IPS DF 6.9 (cell line): ENCODE results near the gene KLK15.
"Not testable (repeated sequence)": the region's sequence is repeated elsewhere in the genome, so short reads cannot be mapped to it uniquely, and the experiment has no call there.

Source experiments
- DNase-seq: peaks from one replicate; pipeline ENCODE4 v3.0.0-alpha.2; 2013; ENCODE audit warnings: low read depth, low spot score
- H3K27ac ChIP-seq: one replicate; pipeline ENCODE4 v1.5.1; 2013; ENCODE audit warnings: low read length, control low read depth
- H3K27me3 ChIP-seq: 2 replicates; pipeline ENCODE4 v1.6.1; 2013; ENCODE audit warnings: mild to moderate bottlenecking, low read length; ENCODE audit not compliant: control insufficient read depth, insufficient read depth
- H3K36me3 ChIP-seq: 2 replicates; pipeline ENCODE4 v1.6.1; 2013; ENCODE audit warnings: low read length; ENCODE audit not compliant: control insufficient read depth, insufficient read depth
- H3K4me1 ChIP-seq: 2 replicates; pipeline ENCODE4 v1.6.1; 2013; ENCODE audit warnings: low read length; ENCODE audit not compliant: control insufficient read depth, insufficient read depth
- H3K4me3 ChIP-seq: 2 replicates; pipeline ENCODE4 v1.5.1; 2013; ENCODE audit warnings: mild to moderate bottlenecking, low read length
- H3K9me3 ChIP-seq: 2 replicates; pipeline ENCODE4 v1.6.1; 2013; ENCODE audit warnings: low read length, inconsistent platforms; ENCODE audit not compliant: control insufficient read depth, insufficient read depth
- WGBS: extraction: QIAGEN DNeasy Blood & Tissue Kit; methylation state at CpG from one replicate; pipeline ENCODE4 v1.1.7; 2013; ENCODE audit warnings: mixed read lengths, missing lambda C conversion rate; ENCODE audit not compliant: insufficient read length, insufficient coverage; 5-methylcytosine and 5-hydroxymethylcytosine counted together

KLK15 gene

DNA sequence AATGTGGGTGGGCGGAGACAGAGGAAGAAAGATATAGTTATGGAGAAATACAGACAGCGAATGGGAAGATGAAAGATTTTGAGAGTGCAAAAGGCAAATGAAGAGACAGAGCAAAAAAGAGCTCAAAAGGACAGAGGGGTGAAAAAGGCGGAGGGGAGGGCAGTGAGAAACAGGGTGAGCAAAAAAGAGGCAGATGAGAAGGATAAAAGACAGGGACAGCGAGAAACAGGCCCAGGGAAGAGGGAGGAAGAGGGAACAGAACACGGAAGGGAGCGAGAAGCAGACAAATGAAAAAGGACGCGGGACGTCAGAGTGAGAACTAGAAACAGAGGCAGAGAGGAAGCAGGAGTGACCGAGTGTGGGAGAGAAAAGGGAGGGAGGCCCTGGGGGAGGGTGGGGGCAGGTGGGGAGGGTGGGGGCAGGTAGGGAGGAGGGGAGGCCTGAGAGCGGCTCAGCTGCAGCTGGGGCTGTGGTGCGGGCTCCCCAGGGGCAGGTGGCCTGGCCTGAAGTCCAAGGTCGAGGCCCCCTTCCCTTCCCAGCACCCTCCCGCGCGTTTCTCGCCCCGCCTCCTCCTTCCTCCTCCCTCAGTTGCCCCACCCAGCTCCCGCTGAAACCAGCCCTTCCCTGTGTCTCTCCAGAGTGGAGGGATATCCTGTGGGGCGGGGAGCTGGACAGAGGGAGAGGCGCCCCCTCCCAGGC is 12.7 kb downstream of the KLK15 start:
- Histone ChIP-seq H3K9me3 (no peaks in the 10 kb centered on the region), H3K4me3 (no peak overlapping the region; the same call in 1 of the 2 replicates), H3K27ac (no peak overlapping the region), H3K4me1 (peaks cover 4% of the 10 kb centered on the region; the same call in 1 of the 2 replicates), H3K27me3 (no peaks in the 10 kb centered on the region), H3K36me3 (no peaks in the 10 kb centered on the region)
- no CpG with 5 or more reads among the region's 21 CpGs for WGBS
- DNase-seq: no peak

GRCh38 chr19:50820086-50820485 is 13.3 kb downstream of the KLK15 start:
- Histone ChIP-seq H3K27me3 (no peaks in the 10 kb centered on the region), H3K9me3 (no peaks in the 10 kb centered on the region), H3K4me3 (no peak overlapping the region), H3K4me1 (peaks cover 4% of the 10 kb centered on the region; the same call in 1 of the 2 replicates), H3K27ac (no peak overlapping the region), H3K36me3 (no peaks in the 10 kb centered on the region)
- DNase-seq: no peak
- no CpG with 5 or more reads among the region's 15 CpGs for WGBS

DNA sequence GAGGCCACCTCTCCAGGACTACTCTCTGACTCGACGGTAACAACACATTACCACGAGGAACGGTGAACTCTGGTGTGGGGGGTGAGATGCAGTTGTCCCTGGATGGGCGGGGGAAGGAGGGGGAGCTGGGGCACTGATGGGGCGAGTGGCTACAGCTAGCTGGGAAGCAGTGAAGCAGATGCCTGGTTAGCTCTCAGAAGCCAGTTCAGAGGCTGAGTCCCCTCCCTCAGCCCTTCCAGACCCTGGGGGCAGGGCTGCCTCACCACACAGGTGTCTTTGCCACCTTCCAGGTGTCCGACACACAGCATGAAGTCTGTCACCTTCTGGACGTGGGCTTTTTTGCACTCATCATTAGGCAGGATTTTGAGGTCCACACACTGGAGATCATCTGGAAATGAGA is 13.7 kb downstream of the KLK15 start:
- WGBS: no CpG with 5 or more reads among the region's 8 CpGs
- Histone ChIP-seq H3K4me1 (peaks cover 4% of the 10 kb centered on the region; the same call in 1 of the 2 replicates), H3K27me3 (no peaks in the 10 kb centered on the region), H3K9me3 (no peaks in the 10 kb centered on the region), H3K36me3 (no peaks in the 10 kb centered on the region), H3K4me3 (no peak overlapping the region), H3K27ac (no peak overlapping the region)
- DNase-seq: no peak

GRCh38 chr19:50818859-50819472 is 14.4 kb downstream of the KLK15 start:
- DNase-seq: no peak
- WGBS: no CpG with 5 or more reads among the region's 12 CpGs
- Histone ChIP-seq H3K27ac (no peak overlapping the region), H3K4me1 (peaks cover 4% of the 10 kb centered on the region; the same call in 1 of the 2 replicates), H3K4me3 (no peak overlapping the region), H3K27me3 (no peaks in the 10 kb centered on the region), H3K36me3 (no peaks in the 10 kb centered on the region), H3K9me3 (no peaks in the 10 kb centered on the region)

GRCh38 chr19:50817941-50818858 is 15.2 kb downstream of the KLK15 start:
- Histone ChIP-seq H3K27ac (no peak overlapping the region), H3K36me3 (no peaks in the 10 kb centered on the region), H3K9me3 (no peaks in the 10 kb centered on the region), H3K4me1 (peaks cover 4% of the 10 kb centered on the region; the same call in 1 of the 2 replicates), H3K4me3 (peak overlapping the region; percentile 65), H3K27me3 (no peaks in the 10 kb centered on the region)
- DNase-seq: no peak
- no CpG with 5 or more reads among the region's 52 CpGs for WGBS

- H3K9me3 ChIP-seq: no peaks in the 10 kb centered on the region
- no peak overlapping the region for H3K4me3 ChIP-seq
- H3K36me3 ChIP-seq: no peaks in the 10 kb centered on the region
- H3K27ac ChIP-seq: no peak overlapping the region
- no CpG with 5 or more reads among the region's 1 CpG for WGBS
- H3K4me1 ChIP-seq: 0 out of 2 replicates have a peak, but pooled peaks cover 4% of the 10 kb centered on the region
- DNase-seq: no peak
- H3K27me3 ChIP-seq: no peaks in the 10 kb centered on the region
These were observed 17.9 kb downstream of the KLK15 start for GRCh38 chr19:50815439-50815838.

DNA sequence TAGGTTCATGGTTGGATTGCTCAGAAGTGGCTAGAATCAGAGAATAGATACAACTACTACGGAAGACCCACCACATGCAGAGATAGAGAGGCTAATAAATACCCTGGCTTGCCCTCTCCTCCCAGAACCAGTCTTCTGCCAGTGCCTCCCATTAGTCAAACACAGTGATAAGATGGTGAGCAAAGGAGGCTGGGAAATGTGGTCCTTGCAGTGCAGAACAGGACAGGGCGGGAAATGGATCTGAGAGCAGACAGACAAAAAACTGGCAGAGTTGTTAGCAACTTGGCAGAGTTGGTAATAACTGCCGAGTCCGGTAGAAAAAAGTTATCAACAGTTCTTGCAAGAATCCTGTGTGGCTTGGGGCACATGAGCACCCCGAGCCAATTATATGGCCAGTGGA is 18.5 kb downstream of the KLK15 start:
- 0 out of 2 replicates have a peak, but pooled peaks cover 4% of the 10 kb centered on the region for H3K4me1 ChIP-seq
- no peaks in the 10 kb centered on the region for H3K36me3 ChIP-seq
- no CpG with 5 or more reads among the region's 5 CpGs for WGBS
- H3K9me3 ChIP-seq: no peaks in the 10 kb centered on the region
- no peaks in the 10 kb centered on the region for H3K27me3 ChIP-seq
- no peak for DNase-seq
- H3K4me3 ChIP-seq: no peak overlapping the region
- H3K27ac ChIP-seq: no peak overlapping the region

DNA sequence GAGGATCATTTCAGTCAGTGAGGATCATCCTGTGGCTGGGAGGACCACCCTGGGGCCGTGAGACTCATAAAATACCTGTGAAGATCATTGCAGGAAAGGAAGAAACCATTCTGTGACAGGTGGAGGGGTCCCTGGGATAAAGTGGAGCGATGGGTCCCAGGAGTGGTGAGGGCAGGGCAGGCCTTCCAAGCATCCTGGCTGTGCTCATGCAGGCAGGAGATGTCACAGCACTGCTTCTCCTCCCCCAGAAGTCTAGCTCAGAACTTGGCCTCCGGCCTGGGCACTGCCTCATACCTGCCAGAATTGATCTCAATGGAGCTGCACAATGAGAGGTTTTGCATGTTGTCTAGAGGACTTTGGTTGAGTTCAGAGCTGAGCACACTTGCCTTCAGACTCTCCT is 20.9 kb downstream of the KLK15 start:
- Histone ChIP-seq H3K27me3 (no peaks in the 10 kb centered on the region), H3K4me1 (no peaks in the 10 kb centered on the region), H3K36me3 (no peaks in the 10 kb centered on the region), H3K9me3 (no peaks in the 10 kb centered on the region), H3K27ac (no peak overlapping the region), H3K4me3 (no peak overlapping the region)
- WGBS: no CpG with 5 or more reads among the region's 3 CpGs
- no peak for DNase-seq

- not testable (repeated sequence) for DNase-seq, H3K27me3 ChIP-seq, H3K9me3 ChIP-seq, H3K36me3 ChIP-seq, H3K4me3 ChIP-seq, H3K27ac ChIP-seq, H3K4me1 ChIP-seq
- WGBS: no CpG with 5 or more reads among the region's 3 CpGs
These were observed 21.6 kb downstream of the KLK15 start for GRCh38 chr19:50811622-50812238.

DNA sequence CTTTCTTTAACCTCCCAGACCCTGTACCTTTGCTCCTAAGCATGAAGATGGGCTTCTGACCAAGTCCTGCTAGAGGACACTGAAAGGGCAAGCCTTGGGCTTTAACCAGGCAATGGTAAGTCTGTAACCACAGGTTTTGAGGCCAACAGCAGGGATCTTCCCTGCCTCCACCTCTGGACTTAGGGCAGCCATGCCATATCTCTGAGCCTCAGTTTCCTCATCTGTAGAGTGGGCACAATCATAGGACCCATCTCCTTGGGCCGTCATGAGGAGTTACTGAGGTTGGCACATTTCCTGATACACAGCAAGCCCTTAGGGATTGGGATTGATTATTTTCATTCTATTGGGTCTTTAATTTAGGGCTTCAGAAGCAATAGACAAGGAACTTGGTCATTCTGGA is 24.5 kb downstream of the KLK15 start:
- H3K9me3 ChIP-seq: no peaks in the 10 kb centered on the region
- no peaks in the 10 kb centered on the region for H3K4me1 ChIP-seq
- H3K27ac ChIP-seq: no peak overlapping the region
- no peak overlapping the region for H3K4me3 ChIP-seq
- no CpG with 5 or more reads among the region's 1 CpG for WGBS
- H3K27me3 ChIP-seq: no peaks in the 10 kb centered on the region
- no peaks in the 10 kb centered on the region for H3K36me3 ChIP-seq
- no peak for DNase-seq
